Tibial nerve (tissue), 4 donors: ENCODE data around the gene SMARCA1. TPM values are rescaled to one million over a fixed set of nuclear protein-coding genes. Genes with fewer than 3 reads are reported as not detected.

Source experiments
- DNase-seq, 2 donors: peaks; one replicate each; pipeline ENCODE4 v3.0.0-alpha.2; 2019; ENCODE audit warnings: low spot score in 2 of 2
- H3K27ac ChIP-seq, 4 donors: fragments of 200-600 bp; sonication (generic) in 3 of 4; one replicate each; pipeline ENCODE4 v1.5.1; 2017 to 2019; ENCODE audit warnings: mild to moderate bottlenecking in 1 of 4
- H3K27me3 ChIP-seq, 2 donors: fragments of 200-600 bp; sonication (generic) in 1 of 2; one replicate each; pipeline versions ENCODE4 v1.5.1 to v1.6.0; 2017 to 2019
- H3K36me3 ChIP-seq, 3 donors: fragments of 200-600 bp; sonication (generic); one replicate each; pipeline ENCODE4 v1.5.1; 2018 to 2019
- H3K4me1 ChIP-seq, 4 donors: fragments of 200-600 bp; sonication (generic) in 3 of 4; one replicate each; pipeline ENCODE4 v1.5.1; 2017 to 2019
- H3K4me3 ChIP-seq, 4 donors: fragments of 200-600 bp; sonication (generic) in 3 of 4; one replicate each; pipeline ENCODE4 v1.5.1; 2017 to 2019; ENCODE audit warnings: mild to moderate bottlenecking in 1 of 4, moderate library complexity in 1 of 4
- H3K9me3 ChIP-seq, 4 donors: fragments of 200-600 bp; sonication (generic) in 3 of 4; one replicate each; pipeline ENCODE4 v1.5.1; 2017 to 2019
- CTCF ChIP-seq, 5 experiments: fragments of 200-600 bp in 3 of 5; fragments of 450-650 bp in 2 of 5; sonication (generic) in 3 of 5; IDR thresholded peaks; one replicate each; pipeline ENCODE4 v1.5.1; 2016 to 2019; ENCODE audit warnings: antibody characterized with exemption in 5 of 5, mild to moderate bottlenecking in 3 of 5, moderate library complexity in 2 of 5
- EP300 ChIP-seq, 2 donors: sonication (generic); formaldehyde crosslinking; IDR thresholded peaks; one replicate each; pipeline ENCODE4 v1.6.1; 2017; ENCODE audit warnings: antibody characterized with exemption in 2 of 2, mild to moderate bottlenecking in 1 of 2
- POLR2A ChIP-seq, 2 donors: fragments of 450-650 bp; IDR thresholded peaks; one replicate each; pipeline ENCODE4 v1.6.1; 2017; ENCODE audit warnings: antibody characterized with exemption in 2 of 2, mild to moderate bottlenecking in 2 of 2, moderate library complexity in 2 of 2
- WGBS, 2 donors: methylation state at CpG; one replicate each; pipeline ENCODE4 v1.1.5; 2018; 5-methylcytosine and 5-hydroxymethylcytosine counted together
- total RNA-seq, 4 donors: library from RNA; depleted of rRNA; stranded (reverse); fragments of >200 nt; gene quantifications; one replicate each; pipeline ENCODE4 v1.1.0, GENCODE V29; 2016

The SMARCA1 gene
- total RNA-seq, 4 donors from 2014 or later = 35.7 to 42.9 (median 39.1) TPM

- H3K36me3 ChIP-seq = peaks cover 0 to 6% (median 0%) of the 10 kb centered on the region in 3 donors
- H3K27me3 ChIP-seq = no peaks in the 10 kb centered on the region
- H3K9me3 ChIP-seq = no peaks in the 10 kb centered on the region
- no peaks in the 10 kb centered on the region for H3K4me1 ChIP-seq
- H3K4me3 ChIP-seq = no peak overlapping the region
- DNase-seq = no peak
- 85 to 95% methylated on average over 5 of the region's 5 CpGs for WGBS, 2 donors
- TF ChIP-seq POLR2A (IDR thresholded peaks at IDR 0.05) (no peak), CTCF (IDR thresholded peaks at IDR 0.05) (no peak), EP300 (IDR thresholded peaks at IDR 0.05) (no peak)
- no peak overlapping the region for H3K27ac ChIP-seq
Measured at GRCh38 chrX:129495900-129496299, 27.4 kb downstream of the SMARCA1 start.

- H3K4me1 ChIP-seq = no peaks in the 10 kb centered on the region
- H3K4me3 ChIP-seq = no peak overlapping the region
- peaks cover 0 to 3% (median 0%) of the 10 kb centered on the region in 3 donors for H3K36me3 ChIP-seq
- TF ChIP-seq CTCF (IDR thresholded peaks at IDR 0.05) (no peak), EP300 (IDR thresholded peaks at IDR 0.05) (no peak), POLR2A (IDR thresholded peaks at IDR 0.05) (no peak)
- WGBS, 2 donors = 78 to 88% methylated on average over 2 of the region's 2 CpGs
- H3K9me3 ChIP-seq = no peaks in the 10 kb centered on the region
- H3K27ac ChIP-seq = no peak overlapping the region
- H3K27me3 ChIP-seq = no peaks in the 10 kb centered on the region
- no peak for DNase-seq
Measured at GRCh38 chrX:129494887-129495286, 28.4 kb downstream of the SMARCA1 start.

- TF ChIP-seq POLR2A (IDR thresholded peaks at IDR 0.05) (no peak), EP300 (IDR thresholded peaks at IDR 0.05) (no peak)
- no peaks in the 10 kb centered on the region for H3K27me3 ChIP-seq
- H3K9me3 ChIP-seq = no peaks in the 10 kb centered on the region
- H3K27ac ChIP-seq = no peak overlapping the region
- DNase-seq = no peak
- WGBS, 2 donors = 48 to 68% methylated on average over 4 of the region's 4 CpGs
- H3K4me3 ChIP-seq = no peak overlapping the region
- H3K4me1 ChIP-seq = no peaks in the 10 kb centered on the region
- H3K36me3 ChIP-seq = peaks cover 0 to 7% (median 0%) of the 10 kb centered on the region in 3 donors
Measured at GRCh38 chrX:129493643-129494042, 29.6 kb downstream of the SMARCA1 start.

- Histone ChIP-seq H3K36me3 (peaks cover 0 to 16% (median 0%) of the 10 kb centered on the region in 3 donors), H3K4me1 (no peaks in the 10 kb centered on the region), H3K27ac (no peak overlapping the region), H3K9me3 (no peaks in the 10 kb centered on the region), H3K27me3 (no peaks in the 10 kb centered on the region), H3K4me3 (no peak overlapping the region)
- no peak for DNase-seq
- TF ChIP-seq EP300 (IDR thresholded peaks at IDR 0.05) (no peak), POLR2A (IDR thresholded peaks at IDR 0.05) (no peak), CTCF (IDR thresholded peaks at IDR 0.05) (no peak)
- WGBS, 2 donors = 68 to 92% methylated on average over 2 of the region's 2 CpGs
Measured at GRCh38 chrX:129490330-129490729, 33.0 kb downstream of the SMARCA1 start.

GRCh38 chrX:129488359-129488758 lies 34.9 kb downstream of the SMARCA1 start:
- H3K9me3 ChIP-seq = no peaks in the 10 kb centered on the region
- TF ChIP-seq POLR2A (IDR thresholded peaks at IDR 0.05) (no peak), EP300 (IDR thresholded peaks at IDR 0.05) (no peak), CTCF (IDR thresholded peaks at IDR 0.05) (no peak)
- no peaks in the 10 kb centered on the region for H3K4me1 ChIP-seq
- H3K4me3 ChIP-seq = no peak overlapping the region
- DNase-seq = no peak
- no peaks in the 10 kb centered on the region for H3K27me3 ChIP-seq
- H3K27ac ChIP-seq = no peak overlapping the region
- H3K36me3 ChIP-seq = peaks cover 0 to 16% (median 0%) of the 10 kb centered on the region in 3 donors

GRCh38 chrX:129480889-129481288 lies 42.4 kb downstream of the SMARCA1 start:
- no peak overlapping the region for H3K4me3 ChIP-seq
- no peaks in the 10 kb centered on the region for H3K27me3 ChIP-seq
- H3K27ac ChIP-seq = no peak overlapping the region
- H3K4me1 ChIP-seq = no peaks in the 10 kb centered on the region
- no peak for DNase-seq
- H3K36me3 ChIP-seq = peaks cover 0 to 15% (median 0%) of the 10 kb centered on the region in 3 donors
- no peak for TF ChIP-seq CTCF (IDR thresholded peaks at IDR 0.05)
- no peak for TF ChIP-seq POLR2A (IDR thresholded peaks at IDR 0.05)
- no peak for TF ChIP-seq EP300 (IDR thresholded peaks at IDR 0.05)
- H3K9me3 ChIP-seq = no peaks in the 10 kb centered on the region
- 50 to 79% methylated on average over 6 of the region's 6 CpGs for WGBS, 2 donors
